DLD1 (cell line): Measurements from ENCODE around the gene C16orf95.
"Not testable (repeated sequence)": the region's sequence is repeated elsewhere in the genome, so short reads cannot be mapped to it uniquely, and the experiment has no call there.

Experiments
- in situ Hi-C: cut with HindIII; loops from 2 replicates; pipeline ENCODE4 v1.10.0; 2017; ENCODE audit warnings: low sequenced_read_pairs

Gene C16orf95

GRCh38 chr16:87347932-87348615 is 30.9 kb upstream of the C16orf95 start:
- in situ Hi-C loops = no loop called here

GRCh38 chr16:87346517-87347060 is 29.4 kb upstream of the C16orf95 start:
- in situ Hi-C loops = no loop called here

DNA sequence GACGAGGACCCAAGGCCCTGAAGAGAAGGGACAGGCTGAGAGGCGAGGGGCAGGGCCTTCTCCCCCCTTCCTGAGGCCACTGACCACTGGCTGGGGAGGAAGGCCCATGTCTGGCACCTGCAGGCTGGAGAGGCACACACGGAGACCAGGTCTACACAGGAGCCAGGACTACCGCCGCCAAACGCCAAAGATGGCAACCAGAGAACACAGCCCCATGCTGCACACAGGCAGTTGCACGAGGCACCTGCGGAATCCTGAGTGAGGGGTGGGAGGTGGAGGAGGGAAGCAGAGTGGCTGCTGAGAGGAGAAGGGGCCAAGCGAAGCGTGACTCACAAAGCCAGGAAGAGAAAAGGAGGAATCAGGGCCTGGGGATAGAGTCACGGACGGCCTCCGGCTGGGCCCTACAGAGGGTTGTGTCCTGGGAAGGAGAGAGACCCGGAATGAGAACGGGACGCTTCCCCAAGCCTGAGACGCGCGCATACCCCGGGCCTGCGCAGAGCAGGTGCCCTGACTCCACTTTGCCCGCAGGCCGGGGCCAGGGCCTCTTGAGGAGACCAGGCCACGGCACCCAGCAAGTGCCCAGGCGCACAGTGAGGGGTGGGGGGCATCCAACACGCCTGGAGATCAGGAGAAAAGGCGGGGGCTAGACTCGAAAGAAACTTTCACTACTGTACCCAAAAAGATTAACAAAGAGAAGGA is 28.7 kb upstream of the C16orf95 start:
- in situ Hi-C loops = no loop called here

GRCh38 chr16:87344931-87345631 is 27.9 kb upstream of the C16orf95 start:
- in situ Hi-C loops = no loop called here

DNA sequence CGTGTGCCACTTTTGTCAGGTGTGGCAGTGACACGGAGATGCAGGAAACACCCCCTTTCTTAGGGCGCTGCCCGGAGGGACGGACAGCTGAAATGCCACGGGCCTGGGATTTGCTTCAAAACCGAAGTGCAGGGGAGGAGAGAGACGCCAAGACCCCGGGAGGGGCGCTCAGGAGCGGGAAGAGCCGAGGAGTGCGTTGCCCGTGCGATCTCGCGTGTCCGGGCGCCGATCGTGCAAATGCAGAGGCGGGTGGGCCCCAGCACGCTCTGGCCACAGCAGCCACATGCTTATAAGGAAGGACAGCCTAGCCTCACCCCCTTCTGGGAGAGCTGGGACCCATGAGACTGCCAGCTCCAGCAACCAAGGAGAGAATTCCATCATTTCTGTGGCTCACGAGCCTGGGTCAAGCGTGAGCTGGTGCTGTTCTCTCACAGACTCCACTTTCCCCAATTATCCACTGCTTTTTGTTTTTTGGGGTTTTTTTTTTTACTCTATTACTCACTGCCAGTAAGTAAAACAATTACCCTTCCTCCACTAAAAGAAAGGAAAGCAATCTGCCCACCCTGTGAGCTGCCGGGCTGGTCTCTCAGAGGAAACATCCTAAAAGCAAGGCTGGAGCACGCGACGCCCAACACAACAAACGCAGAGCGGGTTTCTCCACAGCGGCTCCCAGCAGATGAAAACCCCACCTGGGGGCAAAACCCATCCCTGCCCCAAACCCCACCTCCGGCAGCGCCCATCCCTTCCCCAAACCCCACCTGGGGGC is 27.2 kb upstream of the C16orf95 start:
- in situ Hi-C loops = no loop called here

DNA sequence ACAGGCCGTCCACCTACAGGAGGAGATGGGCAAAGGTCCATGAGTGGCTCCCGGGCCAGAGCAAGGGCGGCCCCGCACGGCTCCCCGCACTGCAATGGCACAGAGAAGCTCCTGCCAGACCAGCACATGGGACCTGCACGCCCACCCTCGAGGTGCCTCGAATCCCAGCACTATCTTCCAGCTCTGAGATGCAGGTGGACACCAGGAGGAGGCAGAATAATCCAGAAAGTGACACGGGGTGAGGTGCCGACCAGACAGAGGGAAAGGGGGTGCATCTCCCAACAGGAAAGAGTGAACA is 26.5 kb upstream of the C16orf95 start:
- in situ Hi-C loops = no loop called here

GRCh38 chr16:87342978-87343752 is 26.0 kb upstream of the C16orf95 start:
- in situ Hi-C loops = no loop called here

DNA sequence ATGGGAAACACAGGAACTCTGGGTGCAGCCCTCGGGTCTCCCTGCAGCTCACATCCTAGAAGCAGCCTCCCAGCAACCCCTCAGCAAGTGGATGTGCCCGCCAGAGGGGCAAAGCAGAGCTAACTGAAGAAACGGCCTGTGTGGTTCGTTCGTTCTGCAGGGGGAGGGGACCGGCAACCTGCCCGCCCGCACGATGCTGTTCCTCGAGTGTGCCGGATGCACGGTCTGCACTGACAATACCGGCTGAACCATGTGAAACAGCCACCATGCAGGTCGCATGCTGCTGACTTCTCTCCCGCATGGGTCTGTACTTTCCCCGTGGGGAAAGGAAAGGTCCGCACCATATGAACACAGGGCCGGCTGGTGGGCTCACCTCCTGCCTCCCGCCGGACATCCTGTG is 25.3 kb upstream of the C16orf95 start:
- in situ Hi-C loops = no loop called here

GRCh38 chr16:87340198-87340597 is 23.0 kb upstream of the C16orf95 start:
- in situ Hi-C loops = no loop called here

DNA sequence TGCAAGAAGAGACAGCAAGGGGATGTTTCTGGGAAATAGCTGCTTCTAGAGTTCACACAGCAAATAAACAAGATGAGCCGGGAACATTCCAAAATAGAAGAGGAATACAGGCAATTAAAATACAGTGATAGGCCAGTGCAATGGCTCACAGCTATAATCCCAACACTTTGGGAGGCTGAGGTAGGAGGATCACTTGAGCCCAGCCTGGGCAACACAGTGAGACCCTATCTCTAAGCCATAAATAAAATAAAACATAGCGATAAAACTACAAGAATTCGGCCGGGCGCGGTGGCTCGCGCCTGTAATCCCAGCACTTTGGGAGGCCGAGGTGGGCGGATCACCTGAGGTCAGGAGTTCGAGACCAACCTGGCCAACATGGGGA is 22.5 kb upstream of the C16orf95 start:
- in situ Hi-C loops = not testable (repeated sequence)

GRCh38 chr16:87339086-87339723 is 22.0 kb upstream of the C16orf95 start:
- in situ Hi-C loops = no loop called here

GRCh38 chr16:87338155-87338765 is 21.1 kb upstream of the C16orf95 start:
- in situ Hi-C loops = no loop called here

- in situ Hi-C loops = no loop called here
Observed at GRCh38 chr16:87337262-87337771, 20.1 kb upstream of the C16orf95 start.

GRCh38 chr16:87336434-87337240 is 19.4 kb upstream of the C16orf95 start:
- in situ Hi-C loops = no loop called here

DNA sequence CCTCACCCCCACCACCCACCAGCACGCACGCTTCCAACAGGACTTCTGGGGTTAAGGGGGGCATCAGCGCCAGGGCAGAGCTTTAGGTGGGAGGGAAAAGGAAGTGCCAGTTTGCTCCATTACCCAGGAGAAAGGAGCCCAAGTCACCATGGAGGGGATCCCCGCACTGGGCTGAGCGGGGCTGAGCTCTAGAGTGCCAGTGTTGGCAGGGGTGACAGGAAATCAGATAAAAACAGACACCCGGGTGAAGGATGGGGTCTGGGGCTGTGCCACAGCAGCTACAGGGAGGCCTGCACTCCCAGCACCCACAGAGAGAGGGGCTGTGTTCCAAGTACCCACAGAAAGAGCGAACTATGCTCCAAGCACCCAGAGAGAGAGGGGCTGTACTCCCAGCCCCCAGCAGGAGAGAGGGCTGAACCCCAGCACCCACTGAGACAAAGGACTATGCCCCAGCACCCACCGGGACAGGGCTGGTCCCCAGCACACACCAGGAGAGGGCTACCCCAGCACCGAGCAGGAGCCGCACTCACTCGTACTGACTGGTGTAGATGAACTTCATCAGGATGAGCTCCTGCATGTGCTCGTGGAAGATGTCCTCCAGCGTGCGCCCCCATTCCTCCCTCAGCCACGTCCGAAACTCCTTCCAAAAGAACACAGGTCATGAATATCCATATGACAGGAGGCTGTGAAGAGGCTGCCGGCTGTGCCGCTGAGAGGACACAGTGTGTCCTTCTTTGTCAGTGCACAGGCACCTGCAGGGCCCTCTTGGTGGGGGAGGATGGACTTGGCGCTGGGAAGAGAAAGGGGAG is 18.6 kb upstream of the C16orf95 start:
- in situ Hi-C loops = no loop called here

DNA sequence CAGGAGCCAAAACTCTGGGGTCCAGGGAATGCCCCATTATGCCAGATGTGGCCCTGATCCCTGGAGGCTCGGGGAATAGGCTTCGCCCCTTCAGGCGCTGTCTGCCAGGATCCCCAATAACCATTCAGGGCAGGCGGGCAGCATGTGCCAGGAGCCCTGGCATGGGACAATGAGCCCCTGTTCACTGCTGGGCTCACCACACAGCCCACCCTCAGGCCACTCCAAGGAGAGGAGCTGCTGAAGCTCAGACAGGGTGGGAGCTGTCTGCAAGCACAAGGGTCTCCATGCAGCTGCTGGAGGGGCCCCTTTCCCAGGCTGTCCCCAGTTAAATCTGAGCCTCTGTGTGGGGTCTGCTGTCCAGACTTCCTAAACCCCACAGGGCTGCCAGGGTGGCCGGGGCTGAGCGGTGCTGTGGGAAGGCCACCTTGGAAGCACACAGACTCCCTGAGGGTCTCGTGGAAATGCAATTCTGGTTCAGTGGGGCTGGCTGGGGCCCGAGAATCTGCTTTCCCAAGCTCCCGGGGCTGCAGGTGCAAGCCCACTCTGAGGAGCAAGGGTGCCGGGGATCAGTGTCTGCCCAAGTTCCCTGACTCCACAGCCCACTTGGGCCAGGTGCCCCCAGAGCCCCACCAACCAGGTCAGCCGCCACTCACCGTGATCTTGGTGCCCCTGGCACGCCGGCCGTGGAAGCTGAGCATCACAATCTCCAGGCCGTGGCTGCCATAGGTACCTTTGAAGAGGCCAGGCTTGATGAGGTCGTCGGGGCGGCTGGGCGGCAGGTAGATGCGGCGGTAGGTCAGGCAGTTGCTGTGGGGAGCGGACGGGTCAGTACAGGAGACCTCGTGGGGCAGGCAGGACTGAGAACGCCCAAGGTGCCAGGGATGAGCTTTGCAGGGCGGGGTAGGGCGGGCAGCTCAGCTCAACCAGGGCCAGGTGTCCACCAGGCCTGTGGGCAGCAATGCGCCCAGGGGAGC is 17.7 kb upstream of the C16orf95 start:
- in situ Hi-C loops = no loop called here
